ENCODE results near the gene RWDD2A.
A peak's percentile ranks its signal among the peaks of the same experiment; 100 is the strongest.

Gene RWDD2A

DNA sequence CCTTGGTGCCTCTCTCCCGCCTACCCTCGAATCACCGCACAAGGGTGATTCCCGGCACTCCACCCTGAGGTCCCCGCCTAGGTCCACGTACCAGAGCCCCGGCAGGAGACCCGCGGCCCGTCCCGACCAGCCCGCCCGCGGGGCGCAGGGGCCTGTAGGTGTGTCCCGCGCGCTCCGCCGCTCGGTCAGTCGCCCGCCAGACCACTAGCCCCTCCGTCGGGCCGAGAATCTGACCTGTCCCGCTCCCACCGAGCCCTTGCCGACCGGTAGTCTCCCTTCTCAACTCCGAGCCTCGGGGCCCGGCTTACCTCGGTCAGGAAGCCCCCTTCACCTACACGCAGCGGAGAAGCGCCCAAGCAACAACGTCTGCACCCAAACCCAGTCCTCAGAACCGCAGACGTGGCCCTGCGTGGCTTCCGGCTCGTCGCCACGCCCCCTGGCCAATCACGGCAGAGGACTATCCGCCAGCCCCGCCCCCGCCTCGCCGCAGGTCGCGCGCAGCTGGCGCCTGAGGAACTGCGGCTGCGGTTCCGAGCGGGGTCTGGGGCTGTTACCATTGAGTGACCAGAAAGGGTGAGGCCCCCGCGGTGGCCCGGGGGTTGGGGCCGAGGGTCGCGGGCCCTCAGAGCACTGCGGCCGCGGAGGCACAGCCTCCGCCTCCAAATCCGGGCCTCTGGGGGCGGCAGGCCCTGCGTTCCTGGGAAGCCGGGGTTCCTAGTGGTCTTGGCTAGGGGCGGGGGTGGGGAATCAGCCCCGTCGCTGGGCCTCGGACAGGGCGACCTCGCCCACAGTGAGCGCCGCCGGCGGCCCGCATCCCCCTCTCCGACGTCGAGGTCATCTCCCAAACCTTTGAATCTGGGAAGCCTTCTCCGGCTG is at the start of gene RWDD2A, which contains the start of gene PGM3:
TSS of gene RWDD2A (plus strand) at position 487 of the 876 bp plus-strand sequence. CDS start 1,095 bp downstream, outside the sequence.
TSS of gene PGM3 (minus strand) at position 395 of the 876 bp plus-strand sequence. CDS start 2,253 bp downstream, outside the sequence.
- Mint-ChIP-seq H3K27ac (peak within 1 kb of the TSS; percentile 97), H3K9me3 (no peaks in the 10 kb centered on the region), H3K4me3 (peak within 1 kb of the TSS; percentile 98), H3K36me3 (ENCODE audit: low read depth) (peaks cover 48% of the 10 kb centered on the region), H3K27me3 (no peaks in the 10 kb centered on the region), H3K4me1 (ENCODE audit: low read depth) (peaks cover 42% of the 10 kb centered on the region)
- DNase-seq: peak; percentile 92

DNA sequence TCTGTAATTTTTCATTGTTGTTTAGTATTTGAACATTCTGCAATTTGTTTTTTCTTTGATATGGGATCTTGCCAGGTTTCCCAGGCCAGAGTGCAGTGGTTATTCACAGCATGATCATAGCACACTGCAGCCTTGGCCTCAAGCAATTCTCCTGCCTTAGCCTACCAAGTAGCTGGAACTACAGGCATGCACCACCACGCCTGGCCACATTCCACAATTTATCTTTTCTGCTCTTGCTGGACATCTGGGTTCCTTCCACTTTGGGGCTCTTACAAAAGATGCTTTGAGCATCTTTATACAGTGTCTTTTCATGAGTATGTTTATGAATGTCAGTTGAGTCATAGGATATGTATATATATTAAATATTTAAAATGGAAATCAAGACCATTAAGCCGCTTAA is 42.0 kb upstream of the RWDD2A start:
- H3K27ac Mint-ChIP-seq: no peak overlapping the region
- H3K4me3 Mint-ChIP-seq: no peak overlapping the region
- no peaks in the 10 kb centered on the region for H3K27me3 Mint-ChIP-seq
- DNase-seq: no peak
- H3K4me1 Mint-ChIP-seq (ENCODE audit: low read depth): no peaks in the 10 kb centered on the region
- no peaks in the 10 kb centered on the region for H3K9me3 Mint-ChIP-seq
- H3K36me3 Mint-ChIP-seq (ENCODE audit: low read depth): peaks cover 71% of the 10 kb centered on the region

DNA sequence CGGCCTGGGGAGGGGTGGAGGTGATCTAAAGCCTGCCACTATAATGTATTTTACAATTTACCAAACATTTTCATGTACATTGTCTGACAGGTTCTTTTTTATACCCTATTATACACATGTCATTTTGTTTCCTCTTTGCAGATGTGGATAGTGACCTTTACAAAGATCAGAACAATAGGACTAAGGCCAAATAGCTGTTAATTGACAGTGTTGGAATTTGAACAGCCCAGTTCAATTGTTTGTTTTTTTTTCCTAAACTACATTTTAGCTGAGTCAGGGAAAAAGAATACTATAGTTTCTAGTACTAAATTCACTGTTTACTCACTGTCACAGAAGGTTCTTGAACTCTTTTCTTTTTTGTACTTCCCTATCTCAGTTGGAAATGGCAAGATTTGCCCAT is 40.2 kb upstream of the RWDD2A start:
- no peak overlapping the region for H3K27ac Mint-ChIP-seq
- H3K4me1 Mint-ChIP-seq (ENCODE audit: low read depth): no peaks in the 10 kb centered on the region
- H3K4me3 Mint-ChIP-seq: no peak overlapping the region
- peaks cover 82% of the 10 kb centered on the region for H3K36me3 Mint-ChIP-seq (ENCODE audit: low read depth)
- H3K27me3 Mint-ChIP-seq: no peaks in the 10 kb centered on the region
- DNase-seq: no peak
- no peaks in the 10 kb centered on the region for H3K9me3 Mint-ChIP-seq

DNA sequence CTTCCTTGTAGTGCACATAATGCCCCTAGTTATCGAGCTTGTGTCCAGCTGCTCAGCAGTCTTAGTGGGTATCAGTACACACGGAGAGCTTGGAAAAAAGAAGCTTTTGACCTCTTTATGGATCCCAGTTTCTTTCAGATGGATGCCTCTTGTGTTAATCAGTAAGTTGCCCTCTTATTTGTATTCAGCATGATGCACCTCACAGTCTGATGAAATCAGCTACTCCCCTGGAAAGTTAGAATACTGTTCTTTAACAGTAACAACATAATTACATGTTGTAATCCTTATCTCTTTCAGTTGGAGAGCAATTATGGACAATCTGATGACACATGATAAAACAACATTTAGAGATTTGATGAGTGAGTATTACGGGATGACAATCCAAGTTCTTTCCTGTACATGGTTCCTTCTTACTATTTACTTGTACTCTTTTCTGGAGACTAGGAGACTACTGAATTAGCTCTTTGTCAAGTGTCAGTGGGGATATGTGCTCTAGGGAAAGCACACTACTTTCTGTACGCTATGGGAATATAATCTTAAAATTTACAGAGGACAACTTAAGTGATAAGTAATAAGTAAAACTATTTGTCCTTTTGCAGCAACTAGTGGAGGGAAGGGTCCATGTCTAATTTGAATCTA is 39.2 kb upstream of the RWDD2A start:
- Mint-ChIP-seq H3K27ac (no peak overlapping the region), H3K4me1 (ENCODE audit: low read depth) (no peaks in the 10 kb centered on the region), H3K27me3 (no peaks in the 10 kb centered on the region), H3K36me3 (ENCODE audit: low read depth) (peaks cover 78% of the 10 kb centered on the region), H3K4me3 (no peak overlapping the region), H3K9me3 (no peaks in the 10 kb centered on the region)
- DNase-seq: no peak

- Mint-ChIP-seq H3K9me3 (no peaks in the 10 kb centered on the region), H3K27me3 (no peaks in the 10 kb centered on the region), H3K4me3 (no peak overlapping the region), H3K27ac (no peak overlapping the region), H3K4me1 (ENCODE audit: low read depth) (no peaks in the 10 kb centered on the region), H3K36me3 (ENCODE audit: low read depth) (peaks cover 80% of the 10 kb centered on the region)
- DNase-seq: no peak
Measured at GRCh38 chr6:83155794-83156193, 37.4 kb upstream of the RWDD2A start.

DNA sequence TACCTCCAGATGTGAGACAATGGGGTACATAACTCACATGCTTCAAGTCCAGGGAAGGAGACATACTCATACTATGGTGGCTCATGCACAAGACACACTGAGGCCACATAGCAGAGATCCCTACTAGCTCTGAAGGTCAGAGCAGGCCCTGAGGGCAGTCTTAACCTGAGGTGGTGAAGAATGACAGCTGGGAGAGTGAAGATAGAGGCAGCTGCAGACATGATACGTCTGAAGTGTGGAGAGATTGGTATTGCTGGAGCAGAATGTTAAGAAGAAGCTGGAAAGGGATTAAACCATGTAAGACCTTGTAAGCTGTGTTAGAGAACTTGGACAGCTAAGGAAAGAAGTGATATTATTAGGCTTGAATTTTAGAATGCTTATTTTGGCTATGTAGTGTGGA is 33.0 kb upstream of the RWDD2A start:
- Mint-ChIP-seq H3K9me3 (no peaks in the 10 kb centered on the region), H3K27me3 (no peaks in the 10 kb centered on the region), H3K4me3 (no peak overlapping the region), H3K36me3 (ENCODE audit: low read depth) (peaks cover 77% of the 10 kb centered on the region), H3K4me1 (ENCODE audit: low read depth) (no peaks in the 10 kb centered on the region), H3K27ac (peak overlapping the region; percentile 26)
- DNase-seq: no peak

DNA sequence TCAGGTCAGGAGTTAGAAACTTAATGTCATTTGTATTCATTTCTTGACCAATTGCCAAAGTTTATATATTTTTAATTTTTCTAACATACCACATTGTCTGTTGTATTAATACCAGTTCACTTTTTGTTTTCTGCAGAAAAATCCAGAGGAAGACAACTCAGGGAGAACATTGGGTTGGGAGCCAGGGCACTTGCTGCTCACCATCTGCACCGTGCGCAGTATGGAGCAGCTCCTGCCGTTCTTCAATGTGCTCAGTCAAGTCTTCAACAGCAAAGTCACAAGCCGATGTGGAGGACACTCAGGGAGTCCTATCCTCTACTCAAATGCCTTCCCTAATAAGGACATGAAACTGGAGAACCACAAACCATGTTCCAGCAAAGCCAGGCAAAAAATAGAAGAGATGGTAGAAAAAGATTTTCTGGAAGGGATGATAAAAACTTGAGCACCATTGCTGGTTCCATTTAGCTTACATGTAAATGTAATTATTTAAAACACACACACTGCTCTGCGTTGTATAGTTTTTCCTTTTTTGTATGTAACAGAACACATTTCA is 25.4 kb upstream of the RWDD2A start:
- Mint-ChIP-seq H3K27me3 (no peaks in the 10 kb centered on the region), H3K27ac (peak overlapping the region; percentile 26), H3K4me3 (no peak overlapping the region), H3K36me3 (ENCODE audit: low read depth) (peaks cover 90% of the 10 kb centered on the region), H3K9me3 (no peaks in the 10 kb centered on the region), H3K4me1 (ENCODE audit: low read depth) (no peaks in the 10 kb centered on the region)
- DNase-seq: no peak

DNA sequence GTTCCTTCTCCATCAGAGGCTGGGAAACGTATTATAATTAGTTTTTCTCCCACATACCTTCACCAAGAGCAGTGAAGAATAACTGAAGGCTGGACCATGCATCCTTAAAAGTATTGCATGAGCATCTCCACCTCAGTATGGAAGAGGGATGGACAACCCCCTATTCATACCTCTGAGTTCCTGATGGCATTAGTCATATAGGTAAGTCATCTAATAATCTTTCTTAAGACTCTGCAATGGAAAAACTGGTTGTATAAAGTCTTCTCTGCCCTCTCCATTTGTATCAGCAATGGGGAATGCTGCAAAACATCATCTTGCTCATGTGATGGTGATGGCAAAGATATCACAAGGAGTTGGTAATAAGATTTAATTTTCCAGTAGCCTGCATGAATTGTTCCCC is 24.6 kb upstream of the RWDD2A start:
- H3K9me3 Mint-ChIP-seq: no peaks in the 10 kb centered on the region
- no peaks in the 10 kb centered on the region for H3K4me1 Mint-ChIP-seq (ENCODE audit: low read depth)
- H3K36me3 Mint-ChIP-seq (ENCODE audit: low read depth): peaks cover 93% of the 10 kb centered on the region
- no peak for DNase-seq
- peak overlapping the region; percentile 57 for H3K27ac Mint-ChIP-seq
- no peaks in the 10 kb centered on the region for H3K27me3 Mint-ChIP-seq
- H3K4me3 Mint-ChIP-seq: no peak overlapping the region

DNA sequence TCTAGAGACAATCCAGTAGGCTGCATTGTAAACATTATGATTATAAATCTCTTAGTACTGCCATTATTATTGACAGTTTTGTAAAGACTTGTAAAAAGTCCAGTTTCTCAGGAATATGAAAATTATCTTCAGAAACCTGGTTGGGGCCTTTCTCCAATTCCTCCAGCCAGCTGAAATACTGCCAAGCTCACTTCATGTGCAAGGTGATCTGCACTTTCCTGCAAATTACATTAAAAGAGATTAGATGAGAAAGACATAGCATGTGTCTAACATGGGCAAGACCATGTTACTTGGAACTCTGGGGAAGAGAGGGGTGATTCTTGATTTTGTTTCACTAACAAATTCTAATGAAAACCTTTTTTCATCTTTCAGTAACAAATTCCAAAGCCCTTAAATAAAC is 24.1 kb upstream of the RWDD2A start:
- Mint-ChIP-seq H3K27ac (no peak overlapping the region), H3K36me3 (ENCODE audit: low read depth) (peaks cover 92% of the 10 kb centered on the region)

DNA sequence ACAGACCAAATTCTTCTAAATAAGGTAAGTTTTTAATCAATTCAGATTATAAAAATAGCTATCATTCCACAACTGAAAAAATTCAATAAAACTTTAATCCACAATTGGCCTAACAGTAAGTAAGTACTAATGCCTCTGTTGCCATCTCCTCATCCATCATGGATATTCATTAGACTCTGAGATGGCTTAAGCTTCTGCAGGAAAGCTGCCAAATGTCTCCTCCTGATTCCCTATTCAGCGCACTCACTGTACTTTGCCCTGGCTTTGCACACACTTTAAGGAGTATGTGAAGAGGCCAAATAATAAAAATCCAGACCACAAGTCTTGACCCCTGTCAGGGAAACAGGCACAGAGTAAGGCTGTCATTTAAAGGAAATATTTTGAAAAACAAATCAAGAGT is 23.6 kb upstream of the RWDD2A start:
- DNase-seq: no peak
- Mint-ChIP-seq H3K27me3 (no peaks in the 10 kb centered on the region), H3K36me3 (ENCODE audit: low read depth) (peaks cover 92% of the 10 kb centered on the region), H3K4me3 (no peak overlapping the region), H3K9me3 (no peaks in the 10 kb centered on the region), H3K27ac (no peak overlapping the region), H3K4me1 (ENCODE audit: low read depth) (no peaks in the 10 kb centered on the region)

More for the DNA sequence above, 24.1 kb upstream of the RWDD2A start:
- Mint-ChIP-seq H3K4me1 (ENCODE audit: low read depth) (no peaks in the 10 kb centered on the region), H3K4me3 (no peak overlapping the region), H3K9me3 (no peaks in the 10 kb centered on the region), H3K27me3 (no peaks in the 10 kb centered on the region)
- DNase-seq: no peak

GRCh38 chr6:83176246-83176645 is 16.9 kb upstream of the RWDD2A start:
- peaks cover 1% of the 10 kb centered on the region for H3K4me1 Mint-ChIP-seq (ENCODE audit: low read depth)
- H3K4me3 Mint-ChIP-seq: no peak overlapping the region
- no peak for DNase-seq
- H3K27me3 Mint-ChIP-seq: no peaks in the 10 kb centered on the region
- peaks cover 89% of the 10 kb centered on the region for H3K36me3 Mint-ChIP-seq (ENCODE audit: low read depth)
- no peaks in the 10 kb centered on the region for H3K9me3 Mint-ChIP-seq
- H3K27ac Mint-ChIP-seq: no peak overlapping the region

DNA sequence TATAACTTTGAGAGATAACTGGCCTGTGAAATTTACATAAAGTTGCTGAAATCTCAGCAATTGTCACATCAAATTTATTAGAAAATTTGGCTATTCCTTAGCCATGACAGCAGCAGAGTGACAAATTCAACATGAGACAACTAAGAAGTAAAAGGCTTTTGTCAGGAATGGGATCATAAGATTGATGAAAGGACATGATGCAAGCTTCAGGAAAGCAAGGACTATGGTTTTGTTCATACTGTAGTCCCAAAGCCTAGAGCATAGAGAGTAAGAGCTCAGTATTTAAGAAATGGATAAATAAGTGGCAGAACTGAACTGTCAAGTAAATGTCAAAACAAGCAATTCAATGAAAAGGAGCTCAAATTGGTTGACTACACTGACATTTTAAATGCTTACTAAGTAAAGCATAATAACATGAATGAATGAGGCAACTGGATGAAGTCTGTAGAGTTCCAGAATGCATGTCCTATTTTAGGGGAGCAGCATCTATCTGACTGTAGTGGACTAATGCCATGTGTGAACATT is 12.7 kb upstream of the RWDD2A start:
- DNase-seq: no peak
- peaks cover 93% of the 10 kb centered on the region for H3K36me3 Mint-ChIP-seq (ENCODE audit: low read depth)
- H3K4me1 Mint-ChIP-seq (ENCODE audit: low read depth): peaks cover 6% of the 10 kb centered on the region
- no peaks in the 10 kb centered on the region for H3K27me3 Mint-ChIP-seq
- no peak overlapping the region for H3K4me3 Mint-ChIP-seq
- H3K27ac Mint-ChIP-seq: no peak overlapping the region
- H3K9me3 Mint-ChIP-seq: no peaks in the 10 kb centered on the region

- H3K9me3 Mint-ChIP-seq: no peaks in the 10 kb centered on the region
- no peak overlapping the region for H3K27ac Mint-ChIP-seq
- H3K4me1 Mint-ChIP-seq (ENCODE audit: low read depth): peaks cover 9% of the 10 kb centered on the region
- no peak overlapping the region for H3K4me3 Mint-ChIP-seq
- H3K36me3 Mint-ChIP-seq (ENCODE audit: low read depth): peaks cover 93% of the 10 kb centered on the region
- DNase-seq: no peak
- no peaks in the 10 kb centered on the region for H3K27me3 Mint-ChIP-seq
Measured at GRCh38 chr6:83182114-83182513, 11.0 kb upstream of the RWDD2A start.

GRCh38 chr6:83183082-83183828 is 9.9 kb upstream of the RWDD2A start:
- peaks cover 90% of the 10 kb centered on the region for H3K36me3 Mint-ChIP-seq (ENCODE audit: low read depth)
- H3K4me3 Mint-ChIP-seq: no peak overlapping the region
- no peaks in the 10 kb centered on the region for H3K27me3 Mint-ChIP-seq
- H3K4me1 Mint-ChIP-seq (ENCODE audit: low read depth): peaks cover 9% of the 10 kb centered on the region
- no peak overlapping the region for H3K27ac Mint-ChIP-seq
- no peaks in the 10 kb centered on the region for H3K9me3 Mint-ChIP-seq
- DNase-seq: no peak

All from activated T-cell treated with anti-CD3 and anti-CD28 coated beads, Interleukin-2, amount 50 U/mL, for 24 hours (primary cell).